Ectodermal cell (in vitro differentiated cells): ENCODE measurements around the gene UNG.

ENCODE experiments used
- H3K27ac ChIP-seq: 2 replicates; pipeline ENCODE4 v1.7.0; 2013; ENCODE audit warnings: mild to moderate bottlenecking, low read depth, low read length; ENCODE audit not compliant: insufficient read depth, poor library complexity, severe bottlenecking
- H3K27me3 ChIP-seq: 2 replicates; pipeline ENCODE4 v1.7.0; 2013; ENCODE audit warnings: mild to moderate bottlenecking, low read length; ENCODE audit not compliant: insufficient read depth, control insufficient read depth, poor library complexity, severe bottlenecking
- H3K36me3 ChIP-seq: one replicate; pipeline ENCODE4 v1.7.0; 2013; ENCODE audit warnings: low read length; ENCODE audit not compliant: control insufficient read depth, insufficient read depth
- H3K4me1 ChIP-seq: one replicate; pipeline ENCODE4 v1.7.0; 2013; ENCODE audit warnings: low read length; ENCODE audit not compliant: control insufficient read depth, insufficient read depth
- H3K4me3 ChIP-seq: 2 replicates; pipeline ENCODE4 v1.7.0; 2013; ENCODE audit warnings: low read depth, low read length, control low read depth; ENCODE audit not compliant: insufficient read depth
- H3K9me3 ChIP-seq: 2 replicates; pipeline ENCODE4 v1.7.0; 2013; ENCODE audit warnings: mild to moderate bottlenecking, low read length, moderate library complexity; ENCODE audit not compliant: control insufficient read depth
- WGBS, 2 experiments: methylation state at CpG; one replicate each; pipeline ENCODE4 v1.1.7; 2013; ENCODE audit warnings: missing lambda C conversion rate in 2 of 2; 5-methylcytosine and 5-hydroxymethylcytosine counted together

The UNG gene

DNA sequence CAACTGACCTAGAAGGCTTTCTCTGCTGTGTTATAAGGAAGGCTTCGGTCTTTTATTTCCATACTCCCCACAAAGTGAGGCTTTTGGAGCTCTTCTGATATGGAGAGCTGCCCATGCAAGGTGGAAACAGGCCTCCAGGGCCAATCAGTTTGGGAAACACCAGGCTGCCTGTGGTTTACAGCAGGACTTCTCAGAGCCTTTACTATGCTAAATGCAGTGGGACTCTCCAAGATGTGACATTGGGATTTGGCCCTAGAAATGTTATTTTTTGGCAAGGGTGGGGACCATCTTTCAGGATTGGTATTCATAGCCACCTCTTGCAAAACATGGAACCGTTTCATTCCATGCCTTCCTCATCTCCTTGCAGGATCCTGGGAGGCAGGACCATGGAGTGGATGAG is 22.7 kb downstream of the UNG start:
- no peaks in the 10 kb centered on the region for H3K36me3 ChIP-seq
- peaks cover 14% of the 10 kb centered on the region for H3K4me1 ChIP-seq
- no peak overlapping the region for H3K4me3 ChIP-seq
- H3K27me3 ChIP-seq: no peaks in the 10 kb centered on the region
- no peaks in the 10 kb centered on the region for H3K9me3 ChIP-seq
- 86 to 93% methylated on average over 2 of the region's 2 CpGs for WGBS, 2 experiments
- H3K27ac ChIP-seq: no peak overlapping the region

DNA sequence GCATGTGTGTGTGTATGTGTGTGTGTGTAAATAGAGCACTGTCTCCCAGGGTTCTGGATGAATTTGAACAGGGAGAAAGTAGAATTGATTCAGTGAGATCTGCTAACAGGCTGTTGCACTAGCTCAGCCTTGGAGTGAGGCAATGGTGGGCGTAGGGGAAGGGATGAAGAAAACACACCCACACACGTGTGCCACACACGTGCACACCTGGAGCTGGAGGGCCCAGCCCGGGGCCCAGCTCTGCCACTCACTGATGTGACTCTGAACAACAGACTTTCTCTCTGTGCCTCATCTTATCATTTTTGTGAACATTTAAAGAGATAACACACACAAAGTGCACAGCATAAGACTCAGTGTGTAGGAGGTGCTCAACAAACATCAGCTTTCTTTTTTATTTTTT is 23.2 kb downstream of the UNG start:
- no peaks in the 10 kb centered on the region for H3K36me3 ChIP-seq
- no peaks in the 10 kb centered on the region for H3K9me3 ChIP-seq
- H3K4me1 ChIP-seq: peaks cover 11% of the 10 kb centered on the region
- no peak overlapping the region for H3K4me3 ChIP-seq
- WGBS, 2 experiments: 80 to 84% methylated on average over 4 of the region's 4 CpGs
- no peak overlapping the region for H3K27ac ChIP-seq
- no peaks in the 10 kb centered on the region for H3K27me3 ChIP-seq

DNA sequence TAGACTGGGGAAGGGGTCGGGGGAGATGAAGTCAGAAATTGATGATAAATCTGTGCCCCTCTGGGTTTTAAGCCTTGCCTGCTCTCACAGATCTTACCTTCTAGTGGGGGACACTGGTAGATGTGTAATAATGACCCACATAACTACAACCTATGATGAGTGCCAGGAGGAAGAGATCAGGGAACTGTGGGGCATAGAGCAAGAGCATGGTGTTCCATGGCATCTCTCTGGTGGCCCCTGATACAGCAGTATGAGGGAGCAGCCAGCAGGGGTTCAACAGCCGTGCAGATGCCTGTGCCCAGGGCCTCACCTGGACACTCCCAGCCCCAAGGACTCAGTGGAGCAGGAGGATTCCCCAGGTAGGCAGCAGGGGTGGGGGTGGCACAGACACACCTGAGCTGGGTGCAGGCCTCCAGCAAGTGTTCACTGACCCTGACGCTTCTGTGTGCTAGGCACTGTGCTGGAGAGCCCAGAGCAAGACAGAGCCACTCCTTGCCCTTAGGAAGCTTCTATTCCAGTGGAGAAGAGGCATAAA is 24.0 kb downstream of the UNG start:
- H3K4me1 ChIP-seq: peaks cover 3% of the 10 kb centered on the region
- no peaks in the 10 kb centered on the region for H3K9me3 ChIP-seq
- no peaks in the 10 kb centered on the region for H3K36me3 ChIP-seq
- H3K27me3 ChIP-seq: no peaks in the 10 kb centered on the region
- no peak overlapping the region for H3K4me3 ChIP-seq
- no peak overlapping the region for H3K27ac ChIP-seq
- WGBS, 2 experiments: 92 to 93% methylated on average over 3 of the region's 3 CpGs

DNA sequence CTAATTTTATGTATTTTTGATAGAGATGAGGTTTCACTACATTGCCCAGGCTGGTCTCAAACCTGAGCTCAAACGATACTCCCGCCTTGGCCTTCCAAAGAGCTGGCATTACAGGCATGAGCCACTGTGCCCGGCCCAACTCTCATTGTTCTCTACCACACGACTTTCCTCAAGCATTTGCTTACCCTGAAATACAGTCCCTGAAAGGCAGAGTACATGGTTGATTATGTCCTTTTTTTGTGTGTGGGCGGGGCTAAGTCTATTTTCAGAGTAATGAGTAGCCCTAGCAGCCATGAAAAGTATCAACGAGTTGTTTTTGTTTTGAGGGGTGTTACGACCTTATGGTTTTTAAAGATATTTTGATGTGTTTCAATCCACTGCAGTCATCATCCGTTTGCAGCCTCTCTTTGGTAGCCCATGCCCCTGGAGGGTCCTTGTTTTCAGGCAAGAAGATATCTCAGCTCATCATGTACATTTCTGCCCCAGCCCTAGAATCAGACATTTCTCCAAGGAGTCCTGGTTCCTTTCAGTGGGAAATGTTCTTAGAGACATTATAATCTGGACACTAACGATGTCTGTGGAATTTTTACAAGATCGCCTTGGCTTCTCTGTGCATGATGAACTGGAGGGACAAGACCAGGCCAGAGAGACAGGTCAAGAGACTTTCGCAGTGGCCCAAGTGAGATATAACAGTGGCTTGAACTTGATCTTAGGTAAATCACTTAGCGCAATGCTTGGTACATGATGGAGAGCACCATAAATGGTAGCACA is 27.7 kb downstream of the UNG start:
- no peaks in the 10 kb centered on the region for H3K4me1 ChIP-seq
- no peaks in the 10 kb centered on the region for H3K27me3 ChIP-seq
- H3K36me3 ChIP-seq: no peaks in the 10 kb centered on the region
- no peaks in the 10 kb centered on the region for H3K9me3 ChIP-seq
- WGBS, 2 experiments: 91 to 92% methylated on average over 12 of the region's 12 CpGs
- H3K4me3 ChIP-seq: no peak overlapping the region
- no peak overlapping the region for H3K27ac ChIP-seq

DNA sequence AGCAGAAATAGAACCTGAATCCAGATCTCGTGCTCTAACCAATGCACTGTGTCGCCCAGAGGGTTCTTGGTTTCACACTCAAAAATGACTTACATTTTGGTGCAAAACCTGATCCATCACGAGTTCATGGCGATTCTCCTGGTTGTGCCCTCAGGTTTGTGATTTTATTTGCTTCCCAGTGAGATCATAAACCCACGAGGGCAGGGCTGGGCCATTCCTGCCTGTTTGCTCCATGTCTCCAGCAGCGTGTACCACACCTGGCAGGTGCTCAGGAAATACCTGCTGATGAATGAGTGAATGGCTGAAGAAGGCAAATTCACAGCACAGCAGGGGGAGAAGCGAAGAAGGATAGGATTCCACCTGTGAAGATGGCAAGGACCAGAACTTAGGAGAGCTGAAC is 28.4 kb downstream of the UNG start:
- H3K4me1 ChIP-seq: no peaks in the 10 kb centered on the region
- 90 to 93% methylated on average over 7 of the region's 7 CpGs for WGBS, 2 experiments
- H3K4me3 ChIP-seq: no peak overlapping the region
- no peaks in the 10 kb centered on the region for H3K9me3 ChIP-seq
- no peak overlapping the region for H3K27ac ChIP-seq
- H3K36me3 ChIP-seq: no peaks in the 10 kb centered on the region
- no peaks in the 10 kb centered on the region for H3K27me3 ChIP-seq

DNA sequence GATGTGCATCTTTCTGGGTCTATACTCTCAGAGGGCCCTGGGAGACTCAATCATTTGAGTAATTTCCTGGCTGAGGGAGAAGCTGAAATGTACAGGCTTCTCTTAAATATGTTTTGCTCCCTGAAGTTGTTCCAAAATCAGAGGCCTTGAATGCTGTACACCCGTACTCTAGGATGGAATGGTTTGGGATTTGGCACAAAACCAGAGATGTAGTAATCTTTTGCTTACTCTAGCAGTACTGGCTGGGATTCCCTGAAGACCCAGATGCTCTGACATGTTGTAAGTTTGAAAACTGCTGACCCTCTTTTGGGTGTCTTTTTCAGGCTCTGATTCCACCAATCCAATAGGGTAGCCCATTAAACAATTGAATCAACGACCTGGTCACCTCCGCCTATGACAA is 29.4 kb downstream of the UNG start:
- H3K36me3 ChIP-seq: no peaks in the 10 kb centered on the region
- H3K27ac ChIP-seq: no peak overlapping the region
- no peak overlapping the region for H3K4me3 ChIP-seq
- no peaks in the 10 kb centered on the region for H3K9me3 ChIP-seq
- no peaks in the 10 kb centered on the region for H3K27me3 ChIP-seq
- no peaks in the 10 kb centered on the region for H3K4me1 ChIP-seq
- 94 to 96% methylated on average over 3 of the region's 3 CpGs for WGBS, 2 experiments

DNA sequence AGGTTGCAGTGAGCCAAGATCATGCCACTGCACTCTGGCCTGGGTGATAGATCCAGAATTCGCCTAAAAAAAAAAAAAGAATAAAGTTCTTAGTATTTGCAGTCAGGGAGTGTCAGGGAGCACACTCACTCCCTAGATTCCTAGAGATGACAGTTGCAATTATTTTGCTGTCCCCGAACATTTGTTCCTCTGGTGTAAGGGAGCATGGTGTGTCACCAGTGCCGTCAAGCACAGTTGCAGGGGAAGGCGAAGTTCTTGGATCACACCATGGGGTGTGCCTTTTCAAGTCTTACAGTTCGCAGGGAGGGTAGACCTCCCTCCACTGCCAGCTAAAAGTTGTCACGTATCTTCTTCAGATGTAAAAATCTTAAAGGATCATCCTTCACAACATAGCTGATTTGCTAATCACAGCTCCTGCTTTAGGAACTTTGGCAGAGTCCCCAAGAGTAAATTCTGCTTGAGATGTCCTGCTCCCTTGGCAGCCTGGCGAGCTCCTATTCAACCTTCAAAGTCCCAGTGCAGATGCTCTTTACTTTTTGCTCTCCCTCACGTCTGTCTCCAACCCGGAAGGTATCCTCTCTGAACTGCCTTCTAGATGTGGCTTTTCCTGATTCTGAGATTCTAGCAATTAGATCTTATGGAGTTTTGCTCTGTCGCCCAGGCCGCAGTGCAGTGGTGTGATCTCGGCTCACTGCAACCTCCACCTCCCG is 30.3 kb downstream of the UNG start:
- Histone ChIP-seq H3K27me3 (no peaks in the 10 kb centered on the region), H3K4me3 (no peak overlapping the region), H3K27ac (no peak overlapping the region), H3K4me1 (no peaks in the 10 kb centered on the region), H3K9me3 (no peaks in the 10 kb centered on the region), H3K36me3 (no peaks in the 10 kb centered on the region)
- 81 to 82% methylated on average over 13 of the region's 13 CpGs for WGBS, 2 experiments

DNA sequence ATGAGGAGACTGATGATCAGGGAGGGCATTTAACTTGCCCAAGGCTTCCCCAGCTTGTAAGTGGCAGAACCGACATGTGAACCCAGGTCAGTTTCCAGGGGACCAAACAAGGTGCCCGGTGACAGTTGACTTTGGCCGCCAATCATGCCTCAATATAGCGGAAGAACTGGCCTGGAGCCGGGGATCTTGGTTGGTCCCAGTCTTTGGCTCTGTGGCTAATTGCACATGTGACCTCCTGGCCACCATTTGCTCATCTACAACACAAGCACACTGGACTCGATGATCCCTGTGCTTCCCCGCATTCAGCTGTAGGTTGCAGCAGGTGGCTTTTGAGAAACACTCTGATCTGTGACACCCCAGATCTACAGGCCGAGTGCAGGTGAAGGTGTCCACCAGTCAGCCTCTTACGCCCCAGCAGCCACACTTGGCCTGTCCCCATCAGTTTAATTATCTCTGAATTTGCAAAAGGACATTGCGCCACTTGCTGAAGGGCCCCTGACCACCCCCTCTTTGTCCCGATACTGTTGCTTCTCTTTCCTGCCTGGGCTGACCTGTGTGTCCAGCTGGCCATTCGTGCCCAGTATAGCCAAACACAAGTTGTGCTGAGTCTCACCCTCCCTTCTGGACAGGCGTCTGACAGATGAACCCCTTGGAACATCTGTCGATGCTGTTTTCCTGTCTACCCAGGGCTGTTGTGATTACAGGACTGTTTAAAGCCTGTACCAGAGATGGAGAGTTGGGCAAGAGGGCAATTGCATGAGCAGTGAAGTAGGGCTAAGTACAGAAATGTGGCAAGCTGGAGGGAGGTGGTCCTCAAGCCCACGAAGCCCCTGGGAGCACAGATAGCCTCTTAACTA is 33.1 kb downstream of the UNG start:
- 93 to 95% methylated on average over 15 of the region's 15 CpGs for whole genome bisulfite sequencing, 2 experiments
- no peaks in the 10 kb centered on the region for H3K36me3 ChIP-seq
- no peaks in the 10 kb centered on the region for H3K9me3 ChIP-seq
- no peak overlapping the region for H3K4me3 ChIP-seq
- H3K27me3 ChIP-seq: no peaks in the 10 kb centered on the region
- no peaks in the 10 kb centered on the region for H3K4me1 ChIP-seq
- H3K27ac ChIP-seq: no peak overlapping the region

DNA sequence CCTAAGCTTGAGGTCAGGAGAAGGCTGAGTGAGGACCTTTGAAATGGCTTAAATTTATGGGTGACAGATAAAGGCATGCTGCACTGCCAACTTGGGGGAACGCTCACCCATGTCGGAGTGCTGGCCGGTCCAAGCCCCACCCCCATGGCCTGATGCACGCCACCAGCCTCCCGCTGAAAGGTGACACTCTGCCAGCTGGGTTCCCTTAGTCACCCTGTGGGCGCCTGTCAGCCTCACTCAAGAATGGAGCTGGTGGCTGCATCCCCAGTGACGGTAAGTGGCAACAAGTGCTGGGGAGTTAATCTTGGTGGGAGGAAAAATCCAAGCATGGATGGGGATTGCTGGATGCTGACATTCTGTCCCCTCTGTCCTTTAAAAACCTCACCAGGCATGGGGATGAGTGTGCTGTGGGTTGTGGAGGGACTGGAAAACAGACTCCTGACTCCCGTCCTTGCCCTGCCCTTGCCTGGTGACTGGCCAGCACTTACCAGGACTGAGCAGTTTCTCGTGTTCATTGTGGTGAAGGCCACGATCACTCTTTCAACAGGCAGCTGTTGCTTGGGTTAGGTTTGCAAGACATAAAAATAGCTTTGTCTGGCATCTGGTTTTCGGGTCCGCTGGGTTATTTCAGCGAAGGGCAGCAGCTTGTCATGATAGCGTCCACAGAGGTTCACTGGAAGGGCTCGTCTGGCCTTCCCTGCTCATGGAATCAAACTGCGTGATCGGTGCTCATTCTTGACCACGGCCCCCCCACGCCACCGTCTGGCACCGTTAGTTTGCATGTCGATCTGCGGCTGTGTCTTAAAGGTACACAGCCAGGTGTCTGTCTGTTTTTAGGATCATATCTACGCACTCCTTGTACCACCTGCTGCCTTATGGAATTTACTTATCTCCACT is 34.0 kb downstream of the UNG start:
- H3K9me3 ChIP-seq: no peaks in the 10 kb centered on the region
- H3K27me3 ChIP-seq: no peaks in the 10 kb centered on the region
- H3K4me3 ChIP-seq: no peak overlapping the region
- H3K27ac ChIP-seq: no peak overlapping the region
- 77 to 79% methylated on average over 24 of the region's 24 CpGs for WGBS, 2 experiments
- no peaks in the 10 kb centered on the region for H3K36me3 ChIP-seq
- H3K4me1 ChIP-seq: no peaks in the 10 kb centered on the region
